ENCODE measurements around the gene APBB1. TPM values are rescaled to one million over a fixed set of nuclear protein-coding genes. Genes with fewer than 3 reads are reported as not detected.

APBB1 gene
- total RNA-seq, 4 donors from 2014 or later = 9.8 to 31.4 (median 15.0) TPM

- TF ChIP-seq POLR2A (IDR thresholded peaks at IDR 0.05) (no peak), CTCF (IDR thresholded peaks at IDR 0.05) (no peak)
- H3K9me3 ChIP-seq = no peaks in the 10 kb centered on the region
- peaks cover 0 to 22% (median 2%) of the 10 kb centered on the region in 4 donors for H3K4me1 ChIP-seq
- peak overlapping the region; percentile 80 to 91 (median 87) for H3K27ac ChIP-seq
- H3K36me3 ChIP-seq = no peaks in the 10 kb centered on the region
- no peak for DNase-seq
- H3K27me3 ChIP-seq = no peaks in the 10 kb centered on the region
- peak overlapping the region; percentile 85 to 99 (median 97) for H3K4me3 ChIP-seq
Measured at GRCh38 chr11:6417907-6418556, 862 bp downstream of the APBB1 start.

GRCh38 chr11:6415797-6416196 is 3.1 kb downstream of the APBB1 start:
- no peaks in the 10 kb centered on the region for H3K27me3 ChIP-seq
- no peak for DNase-seq
- no peak overlapping the region for H3K4me3 ChIP-seq
- H3K36me3 ChIP-seq = no peaks in the 10 kb centered on the region
- H3K4me1 ChIP-seq = peaks cover 0 to 22% (median 4%) of the 10 kb centered on the region in 4 donors
- no peaks in the 10 kb centered on the region for H3K9me3 ChIP-seq
- no peak for TF ChIP-seq CTCF (IDR thresholded peaks at IDR 0.05)
- TF ChIP-seq POLR2A (IDR thresholded peaks at IDR 0.05) = no peak
- no peak overlapping the region for H3K27ac ChIP-seq

- no peaks in the 10 kb centered on the region for H3K9me3 ChIP-seq
- H3K36me3 ChIP-seq = no peaks in the 10 kb centered on the region
- DNase-seq = no peak
- peaks cover 0 to 20% (median 4%) of the 10 kb centered on the region in 4 donors for H3K4me1 ChIP-seq
- TF ChIP-seq CTCF (IDR thresholded peaks at IDR 0.05) (no peak), POLR2A (IDR thresholded peaks at IDR 0.05) (no peak)
- no peak overlapping the region for H3K4me3 ChIP-seq
- H3K27me3 ChIP-seq = no peaks in the 10 kb centered on the region
- peak overlapping the region in 1 of 4 donors; percentile 21 for H3K27ac ChIP-seq
Measured at GRCh38 chr11:6414874-6415328, 4.0 kb downstream of the APBB1 start.

- no peak overlapping the region for H3K4me3 ChIP-seq
- TF ChIP-seq POLR2A (IDR thresholded peaks at IDR 0.05) (no peak), CTCF (IDR thresholded peaks at IDR 0.05) (no peak)
- peaks cover 0 to 16% (median 2%) of the 10 kb centered on the region in 4 donors for H3K4me1 ChIP-seq
- DNase-seq = no peak
- H3K36me3 ChIP-seq = no peaks in the 10 kb centered on the region
- H3K27me3 ChIP-seq = no peaks in the 10 kb centered on the region
- no peaks in the 10 kb centered on the region for H3K9me3 ChIP-seq
- peak overlapping the region in 1 of 4 donors; percentile 21 for H3K27ac ChIP-seq
Measured at GRCh38 chr11:6413791-6414201, 5.1 kb downstream of the APBB1 start.

GRCh38 chr11:6411594-6412031 is 7.3 kb downstream of the APBB1 start:
- Histone ChIP-seq H3K27me3 (no peaks in the 10 kb centered on the region), H3K9me3 (no peaks in the 10 kb centered on the region), H3K4me1 (peaks cover 0 to 4% (median 0%) of the 10 kb centered on the region in 4 donors), H3K36me3 (no peaks in the 10 kb centered on the region), H3K27ac (no peak overlapping the region), H3K4me3 (no peak overlapping the region)
- DNase-seq = peak in 1 of 3 donors; percentile 40
- TF ChIP-seq POLR2A (IDR thresholded peaks at IDR 0.05) (no peak), CTCF (IDR thresholded peaks at IDR 0.05) (no peak)

Measured in Peyer's patch (tissue), 4 donors.